ENCODE measurements around the gene DLG2. TPM values are rescaled to one million over a fixed set of nuclear protein-coding genes. Genes with fewer than 3 reads are reported as not detected.

The DLG2 gene
- total and polyA plus RNA-seq, 4 donors: 0.30 to 5.5 (median 0.68) TPM

DNA sequence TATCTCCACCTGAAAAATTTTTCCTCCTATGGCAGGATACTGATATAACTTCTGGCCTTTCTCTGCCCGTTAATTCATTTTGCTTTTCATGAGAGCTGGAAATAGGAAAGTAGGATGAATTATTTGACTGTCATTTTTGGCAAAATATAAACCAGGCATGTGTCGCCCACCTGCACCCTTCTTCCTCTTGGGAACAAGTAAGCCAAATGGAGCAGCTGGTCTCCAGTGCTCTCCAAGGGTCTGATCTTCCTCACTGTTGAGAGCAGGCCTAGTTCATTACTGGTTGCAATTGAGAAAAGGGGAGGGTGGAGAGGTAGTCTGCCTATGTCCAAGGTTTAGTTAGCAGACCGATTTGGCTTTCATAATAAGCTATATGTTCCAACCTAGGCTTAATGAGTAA lies 582.2 kb downstream of the DLG2 start:
- Histone ChIP-seq H3K9ac (ENCODE audit: low read depth in 1 of 2, low read length in 2 of 2) (no peak overlapping the region), H3K36me3 (ENCODE audit: control insufficient read depth in 4 of 4, insufficient read depth in 3 of 4, low read depth in 1 of 4, low read length in 3 of 4) (no peaks in the 10 kb centered on the region), H3K9me3 (ENCODE audit: control insufficient read depth in 4 of 4, low read length in 3 of 4) (no peaks in the 10 kb centered on the region), H3K27me3 (ENCODE audit: control insufficient read depth in 4 of 4, insufficient read depth in 4 of 4, low read length in 3 of 4) (no peaks in the 10 kb centered on the region), H3K27ac (ENCODE audit: low read depth in 1 of 2, low read length in 2 of 2) (no peak overlapping the region), H3K4me1 (ENCODE audit: control insufficient read depth in 4 of 4, insufficient read depth in 4 of 4, low read length in 3 of 4) (no peaks in the 10 kb centered on the region), H3K4me3 (ENCODE audit: low read depth in 1 of 3, low read length in 3 of 3) (no peak overlapping the region)
- DNase-seq (ENCODE audit: low spot score): no peak
- 88% methylated on average over 3 of the region's 3 CpGs for WGBS
- no peak for TF ChIP-seq SP1 (IDR thresholded peaks at IDR 0.05)
- TF ChIP-seq, protein P1, sequence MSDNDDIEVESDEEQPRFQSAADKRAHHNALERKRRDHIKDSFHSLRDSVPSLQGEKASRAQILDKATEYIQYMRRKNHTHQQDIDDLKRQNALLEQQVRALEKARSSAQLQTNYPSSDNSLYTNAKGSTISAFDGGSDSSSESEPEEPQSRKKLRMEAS (IDR thresholded peaks at IDR 0.05): no peak
- TF ChIP-seq HNF4G (IDR thresholded peaks at IDR 0.05): no peak
- TF ChIP-seq FOXA2 (IDR thresholded peaks at IDR 0.05): no peak
- TF ChIP-seq RAD21 (IDR thresholded peaks at IDR 0.05): no peak
- TF ChIP-seq RXRA (IDR thresholded peaks at IDR 0.05): no peak
- TF ChIP-seq, protein P2, sequence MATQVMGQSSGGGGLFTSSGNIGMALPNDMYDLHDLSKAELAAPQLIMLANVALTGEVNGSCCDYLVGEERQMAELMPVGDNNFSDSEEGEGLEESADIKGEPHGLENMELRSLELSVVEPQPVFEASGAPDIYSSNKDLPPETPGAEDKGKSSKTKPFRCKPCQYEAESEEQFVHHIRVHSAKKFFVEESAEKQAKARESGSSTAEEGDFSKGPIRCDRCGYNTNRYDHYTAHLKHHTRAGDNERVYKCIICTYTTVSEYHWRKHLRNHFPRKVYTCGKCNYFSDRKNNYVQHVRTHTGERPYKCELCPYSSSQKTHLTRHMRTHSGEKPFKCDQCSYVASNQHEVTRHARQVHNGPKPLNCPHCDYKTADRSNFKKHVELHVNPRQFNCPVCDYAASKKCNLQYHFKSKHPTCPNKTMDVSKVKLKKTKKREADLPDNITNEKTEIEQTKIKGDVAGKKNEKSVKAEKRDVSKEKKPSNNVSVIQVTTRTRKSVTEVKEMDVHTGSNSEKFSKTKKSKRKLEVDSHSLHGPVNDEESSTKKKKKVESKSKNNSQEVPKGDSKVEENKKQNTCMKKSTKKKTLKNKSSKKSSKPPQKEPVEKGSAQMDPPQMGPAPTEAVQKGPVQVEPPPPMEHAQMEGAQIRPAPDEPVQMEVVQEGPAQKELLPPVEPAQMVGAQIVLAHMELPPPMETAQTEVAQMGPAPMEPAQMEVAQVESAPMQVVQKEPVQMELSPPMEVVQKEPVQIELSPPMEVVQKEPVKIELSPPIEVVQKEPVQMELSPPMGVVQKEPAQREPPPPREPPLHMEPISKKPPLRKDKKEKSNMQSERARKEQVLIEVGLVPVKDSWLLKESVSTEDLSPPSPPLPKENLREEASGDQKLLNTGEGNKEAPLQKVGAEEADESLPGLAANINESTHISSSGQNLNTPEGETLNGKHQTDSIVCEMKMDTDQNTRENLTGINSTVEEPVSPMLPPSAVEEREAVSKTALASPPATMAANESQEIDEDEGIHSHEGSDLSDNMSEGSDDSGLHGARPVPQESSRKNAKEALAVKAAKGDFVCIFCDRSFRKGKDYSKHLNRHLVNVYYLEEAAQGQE (IDR thresholded peaks at IDR 0.05): no peak
- TF ChIP-seq GABPA (IDR thresholded peaks at IDR 0.05 in 1 of 2, conservative IDR thresholded peaks at IDR 0.05 in 1 of 2): no peak
- TF ChIP-seq JUND (IDR thresholded peaks at IDR 0.05): no peak
- no peak for TF ChIP-seq TAF1 (conservative IDR thresholded peaks at IDR 0.05)
- TF ChIP-seq EGR1 (IDR thresholded peaks at IDR 0.05; ENCODE audit: low read depth in 2 of 2): no peak
- TF ChIP-seq NR2F2 (IDR thresholded peaks at IDR 0.05): no peak
- no peak for TF ChIP-seq YY1 (IDR thresholded peaks at IDR 0.05)
- TF ChIP-seq, protein P3, sequence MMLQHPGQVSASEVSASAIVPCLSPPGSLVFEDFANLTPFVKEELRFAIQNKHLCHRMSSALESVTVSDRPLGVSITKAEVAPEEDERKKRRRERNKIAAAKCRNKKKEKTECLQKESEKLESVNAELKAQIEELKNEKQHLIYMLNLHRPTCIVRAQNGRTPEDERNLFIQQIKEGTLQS (IDR thresholded peaks at IDR 0.05): no peak

DNA sequence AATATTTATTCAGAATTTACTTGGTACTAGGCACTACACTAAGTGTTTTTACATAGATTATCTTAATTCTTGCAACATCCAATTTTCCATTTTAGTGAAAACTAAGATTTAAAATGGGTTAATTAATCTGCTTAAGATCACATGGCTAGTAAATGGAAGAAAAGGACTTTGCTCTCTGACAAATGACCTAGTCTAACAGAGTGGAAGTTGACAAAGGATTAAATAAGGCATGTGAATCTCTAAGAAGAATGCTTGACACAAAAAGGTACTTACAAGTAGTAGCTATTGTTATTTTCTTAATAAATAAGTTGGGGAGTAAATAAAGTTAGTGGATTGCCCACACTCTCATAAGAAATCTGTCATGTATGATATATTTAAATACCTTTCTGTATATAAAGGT lies 584.8 kb downstream of the DLG2 start:
- Histone ChIP-seq H3K27ac (ENCODE audit: low read depth in 1 of 2, low read length in 2 of 2) (no peak overlapping the region), H3K27me3 (ENCODE audit: control insufficient read depth in 4 of 4, insufficient read depth in 4 of 4, low read length in 3 of 4) (no peaks in the 10 kb centered on the region), H3K9ac (ENCODE audit: low read depth in 1 of 2, low read length in 2 of 2) (no peak overlapping the region), H3K36me3 (ENCODE audit: control insufficient read depth in 4 of 4, insufficient read depth in 3 of 4, low read depth in 1 of 4, low read length in 3 of 4) (no peaks in the 10 kb centered on the region), H3K4me1 (ENCODE audit: control insufficient read depth in 4 of 4, insufficient read depth in 4 of 4, low read length in 3 of 4) (no peaks in the 10 kb centered on the region), H3K4me3 (ENCODE audit: low read depth in 1 of 3, low read length in 3 of 3) (no peak overlapping the region), H3K9me3 (ENCODE audit: control insufficient read depth in 4 of 4, low read length in 3 of 4) (no peaks in the 10 kb centered on the region)
- no peak for TF ChIP-seq JUND (IDR thresholded peaks at IDR 0.05)
- peak in 1 of 2 donors; percentile 14 for TF ChIP-seq HNF4A (conservative IDR thresholded peaks at IDR 0.05)
- no peak for DNase-seq (ENCODE audit: low spot score)

DNA sequence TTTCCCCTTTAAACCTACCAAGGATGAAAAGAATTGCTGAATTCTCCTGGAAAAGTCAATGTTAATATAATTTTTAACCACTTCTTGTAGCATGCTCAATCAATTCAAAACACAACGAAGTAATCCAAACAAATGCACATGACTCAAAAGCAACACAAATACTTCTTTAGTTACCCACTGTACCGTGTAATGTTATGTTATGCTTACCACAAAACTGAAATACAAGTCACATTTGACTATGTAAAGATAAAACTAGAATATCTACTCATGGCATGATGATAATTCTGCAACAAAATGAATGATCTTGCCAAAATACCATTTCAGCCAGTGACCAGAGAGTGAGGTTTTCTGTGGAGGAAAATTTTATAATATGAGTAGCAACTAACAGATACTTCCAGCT lies 587.0 kb downstream of the DLG2 start:
- Histone ChIP-seq H3K4me1 (ENCODE audit: control insufficient read depth in 4 of 4, insufficient read depth in 4 of 4, low read length in 3 of 4) (no peaks in the 10 kb centered on the region), H3K36me3 (ENCODE audit: control insufficient read depth in 4 of 4, insufficient read depth in 3 of 4, low read depth in 1 of 4, low read length in 3 of 4) (no peaks in the 10 kb centered on the region), H3K27me3 (ENCODE audit: control insufficient read depth in 4 of 4, insufficient read depth in 4 of 4, low read length in 3 of 4) (no peaks in the 10 kb centered on the region), H3K4me3 (ENCODE audit: low read depth in 1 of 3, low read length in 3 of 3) (no peak overlapping the region), H3K9me3 (ENCODE audit: control insufficient read depth in 4 of 4, low read length in 3 of 4) (no peaks in the 10 kb centered on the region), H3K27ac (ENCODE audit: low read depth in 1 of 2, low read length in 2 of 2) (no peak overlapping the region), H3K9ac (ENCODE audit: low read depth in 1 of 2, low read length in 2 of 2) (no peak overlapping the region)
- 62% methylated on average over 2 of the region's 2 CpGs for WGBS
- DNase-seq (ENCODE audit: low spot score): no peak
- TF ChIP-seq, protein P4, sequence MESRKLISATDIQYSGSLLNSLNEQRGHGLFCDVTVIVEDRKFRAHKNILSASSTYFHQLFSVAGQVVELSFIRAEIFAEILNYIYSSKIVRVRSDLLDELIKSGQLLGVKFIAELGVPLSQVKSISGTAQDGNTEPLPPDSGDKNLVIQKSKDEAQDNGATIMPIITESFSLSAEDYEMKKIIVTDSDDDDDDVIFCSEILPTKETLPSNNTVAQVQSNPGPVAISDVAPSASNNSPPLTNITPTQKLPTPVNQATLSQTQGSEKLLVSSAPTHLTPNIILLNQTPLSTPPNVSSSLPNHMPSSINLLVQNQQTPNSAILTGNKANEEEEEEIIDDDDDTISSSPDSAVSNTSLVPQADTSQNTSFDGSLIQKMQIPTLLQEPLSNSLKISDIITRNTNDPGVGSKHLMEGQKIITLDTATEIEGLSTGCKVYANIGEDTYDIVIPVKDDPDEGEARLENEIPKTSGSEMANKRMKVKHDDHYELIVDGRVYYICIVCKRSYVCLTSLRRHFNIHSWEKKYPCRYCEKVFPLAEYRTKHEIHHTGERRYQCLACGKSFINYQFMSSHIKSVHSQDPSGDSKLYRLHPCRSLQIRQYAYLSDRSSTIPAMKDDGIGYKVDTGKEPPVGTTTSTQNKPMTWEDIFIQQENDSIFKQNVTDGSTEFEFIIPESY (IDR thresholded peaks at IDR 0.05): no peak
- TF ChIP-seq SP1 (IDR thresholded peaks at IDR 0.05): no peak
